Measurements from ENCODE around the gene SNORC.

- no peak for TF ChIP-seq YY1 (IDR thresholded peaks at IDR 0.05; ENCODE audit: insufficient read depth, insufficient read length)
- TF ChIP-seq ZNF274 (IDR thresholded peaks at IDR 0.05; ENCODE audit: low read depth, low read length): no peak
- TF ChIP-seq SUZ12 (IDR thresholded peaks at IDR 0.05; ENCODE audit: extremely low read depth, insufficient read depth, insufficient read length): no peak
Measured at GRCh38 chr2:232833830-232834229, 36.2 kb upstream of the SNORC start.

Data from NT2/D1 (cell line).